GM21381 (cell line): ENCODE measurements around the gene GUCY2D.
"Not testable (repeated sequence)": the region's sequence is repeated elsewhere in the genome, so short reads cannot be mapped to it uniquely, and the experiment has no call there.

Experiments used
- ATAC-seq: cut with Tn5 transposase; IDR thresholded peaks from one replicate; pipeline ENCODE4 v1.9.1; 2021; ENCODE audit warnings: mild to moderate bottlenecking, moderate library complexity; ENCODE audit not compliant: unreplicated experiment

Gene GUCY2D

DNA sequence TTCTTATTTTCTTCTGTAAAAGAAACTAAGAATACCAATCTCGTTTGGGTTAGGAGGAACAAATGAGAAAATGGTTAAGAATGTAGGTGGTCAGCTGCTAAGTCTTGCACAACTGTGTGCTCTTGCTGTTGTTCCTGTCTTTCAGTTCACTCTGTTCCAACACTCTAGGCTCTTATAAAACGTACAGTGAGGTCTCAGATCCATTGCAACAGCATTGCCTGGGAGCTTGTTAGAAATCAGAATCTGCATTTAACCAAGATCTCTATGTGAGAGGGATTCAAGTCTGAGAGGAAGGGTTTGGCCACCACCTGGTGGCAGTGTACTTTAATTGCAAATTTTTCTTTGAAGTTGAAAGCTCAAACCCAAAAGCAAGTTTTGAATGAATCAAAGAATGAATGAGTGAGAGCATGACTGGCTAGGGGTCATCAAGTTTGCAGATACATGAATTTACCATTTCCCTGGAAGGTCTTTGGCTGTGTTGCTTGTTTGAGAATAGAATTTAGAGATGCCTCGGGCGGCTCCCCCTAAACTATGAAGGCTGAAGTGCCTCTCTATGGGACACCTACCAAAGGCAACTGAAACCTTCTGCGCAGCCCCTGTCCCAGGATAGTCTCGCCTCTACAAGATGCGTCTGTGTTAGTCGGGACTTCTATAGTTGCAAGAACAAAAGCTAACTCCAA, 39.0 kb downstream of the GUCY2D start:
- no peak for ATAC-seq

DNA sequence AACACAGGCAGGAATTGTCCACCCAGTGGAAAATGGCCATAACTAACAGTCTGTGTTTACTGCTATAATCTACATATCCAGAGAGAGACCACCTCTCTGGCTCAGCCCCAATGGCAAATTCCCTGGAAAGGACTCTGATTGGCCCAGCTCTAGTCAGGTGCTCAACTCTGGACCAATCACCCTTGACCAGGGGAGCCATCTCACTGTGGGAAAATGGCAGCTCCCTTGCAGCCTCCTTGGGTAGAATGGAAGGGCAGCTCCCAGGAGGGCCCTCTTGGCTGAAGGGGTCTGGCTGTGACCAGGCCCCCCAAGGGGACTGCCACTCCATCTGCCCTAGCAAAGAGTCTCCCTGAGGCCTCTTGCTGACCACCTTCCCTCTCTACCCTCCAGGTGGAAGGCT, 39.6 kb downstream of the GUCY2D start:
- no peak for ATAC-seq

DNA sequence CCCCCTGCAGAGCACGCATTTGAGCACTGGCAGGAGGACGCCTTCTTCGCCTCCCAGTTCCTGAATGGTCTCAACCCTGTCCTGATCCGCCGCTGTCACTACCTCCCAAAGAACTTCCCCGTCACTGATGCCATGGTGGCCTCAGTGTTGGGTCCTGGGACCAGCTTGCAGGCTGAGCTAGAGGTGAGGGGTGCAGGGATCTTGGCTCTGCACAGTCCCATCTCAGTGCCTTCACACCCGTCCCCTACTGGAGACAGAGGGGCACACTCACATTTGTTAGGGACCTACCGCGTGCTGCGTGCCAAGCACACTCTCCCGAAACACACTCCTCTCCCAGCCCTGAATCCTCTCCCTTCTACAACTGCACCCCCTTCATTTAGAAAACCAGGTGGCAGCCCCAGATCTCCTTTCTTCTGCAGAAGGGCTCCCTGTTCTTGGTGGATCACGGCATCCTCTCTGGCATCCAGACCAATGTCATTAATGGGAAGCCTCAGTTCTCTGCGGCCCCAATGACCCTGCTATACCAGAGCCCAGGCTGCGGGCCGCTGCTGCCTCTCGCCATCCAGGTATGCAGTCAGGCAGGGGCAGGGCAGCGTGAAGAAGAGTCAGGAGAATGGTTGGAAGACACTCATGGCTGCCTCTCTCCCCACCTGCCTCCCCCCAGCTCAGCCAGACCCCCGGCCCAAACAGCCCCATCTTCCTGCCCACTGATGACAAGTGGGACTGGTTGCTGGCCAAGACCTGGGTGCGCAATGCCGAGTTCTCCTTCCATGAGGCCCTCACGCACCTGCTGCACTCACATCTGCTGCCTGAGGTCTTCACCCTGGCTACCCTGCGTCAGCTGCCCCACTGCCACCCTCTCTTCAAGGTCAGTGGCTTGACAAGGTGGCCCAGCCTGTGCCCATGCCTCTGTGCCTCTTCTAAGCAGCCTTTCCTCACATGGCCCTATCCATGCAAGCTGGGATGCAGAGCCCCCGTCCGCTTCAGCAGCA, 42.7 kb downstream of the GUCY2D start:
- ATAC-seq = no peak

DNA sequence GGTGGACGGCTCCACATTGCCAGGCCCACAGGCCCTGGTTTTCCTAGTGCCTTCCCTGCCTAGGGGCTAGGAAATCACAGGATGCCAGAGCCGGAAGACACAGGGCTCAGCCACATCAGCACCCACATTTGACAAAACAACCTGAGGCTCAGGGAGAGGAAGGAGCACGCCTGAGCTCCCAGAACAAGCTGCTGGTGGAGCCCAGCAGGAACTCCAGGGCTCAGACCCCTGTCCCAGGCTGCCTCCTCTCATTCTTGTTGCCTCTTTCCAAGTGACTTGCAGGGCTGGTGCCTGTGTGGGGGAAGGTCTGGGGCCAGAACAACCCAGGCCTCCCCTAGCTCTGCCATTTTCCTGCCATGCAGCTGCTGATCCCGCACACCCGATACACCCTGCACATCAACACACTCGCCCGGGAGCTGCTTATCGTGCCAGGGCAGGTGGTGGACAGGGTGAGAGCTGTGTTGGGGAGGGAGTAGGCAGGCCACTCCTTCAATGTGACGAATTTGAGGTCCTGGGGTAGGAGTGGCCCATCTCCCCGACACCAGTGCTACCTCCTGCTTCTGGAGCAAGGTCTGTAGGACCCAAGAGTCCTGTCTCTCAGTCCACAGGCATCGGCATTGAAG, 44.0 kb downstream of the GUCY2D start:
- no peak for ATAC-seq

DNA sequence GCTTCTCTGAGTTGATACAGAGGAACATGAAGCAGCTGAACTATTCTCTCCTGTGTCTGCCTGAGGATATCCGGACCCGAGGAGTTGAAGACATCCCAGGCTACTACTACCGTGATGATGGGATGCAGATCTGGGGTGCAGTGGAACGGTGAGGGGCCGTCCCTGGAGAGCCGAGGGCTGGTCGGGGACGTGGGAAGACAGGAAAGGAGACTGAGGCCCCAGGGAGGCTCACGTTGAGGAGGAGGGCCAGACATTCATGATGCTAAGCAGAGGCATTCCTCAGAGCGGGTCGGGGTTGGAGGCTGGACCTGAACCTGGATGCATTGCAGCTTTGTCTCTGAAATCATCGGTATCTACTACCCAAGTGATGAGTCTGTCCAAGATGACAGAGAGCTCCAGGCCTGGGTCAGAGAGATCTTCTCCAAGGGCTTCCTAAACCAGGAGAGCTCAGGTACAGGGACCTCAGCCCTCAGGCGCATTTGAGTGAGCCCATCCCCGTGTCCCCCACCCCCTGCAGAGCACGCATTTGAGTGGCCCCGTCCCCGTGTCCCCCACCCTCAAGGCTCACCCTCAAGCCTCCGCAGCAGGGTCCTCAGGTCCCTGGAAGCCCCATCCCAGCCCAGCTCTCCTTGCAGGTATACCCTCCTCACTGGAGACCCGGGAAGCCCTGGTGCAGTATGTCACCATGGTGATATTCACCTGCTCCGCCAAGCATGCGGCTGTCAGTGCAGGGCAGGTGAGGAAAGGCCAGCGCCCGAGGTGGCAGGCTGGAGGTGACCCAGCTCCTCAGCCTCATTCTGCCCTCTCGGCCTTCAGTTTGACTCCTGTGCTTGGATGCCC, 44.7 kb downstream of the GUCY2D start:
- no peak for ATAC-seq

DNA sequence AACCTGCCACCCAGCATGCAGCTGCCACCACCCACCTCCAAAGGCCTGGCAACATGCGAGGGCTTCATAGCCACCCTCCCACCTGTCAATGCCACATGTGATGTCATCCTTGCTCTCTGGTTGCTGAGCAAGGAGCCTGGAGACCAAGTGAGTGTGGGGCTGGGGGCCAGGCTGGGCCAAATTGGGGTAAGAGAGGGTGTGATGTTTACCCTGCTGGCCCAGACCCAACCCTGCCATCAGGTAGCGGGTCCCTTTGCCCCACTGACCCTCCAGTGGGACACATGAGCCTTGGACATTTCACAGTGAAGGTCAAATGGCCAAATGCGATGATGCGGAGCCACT, 45.3 kb downstream of the GUCY2D start:
- ATAC-seq = no peak

DNA sequence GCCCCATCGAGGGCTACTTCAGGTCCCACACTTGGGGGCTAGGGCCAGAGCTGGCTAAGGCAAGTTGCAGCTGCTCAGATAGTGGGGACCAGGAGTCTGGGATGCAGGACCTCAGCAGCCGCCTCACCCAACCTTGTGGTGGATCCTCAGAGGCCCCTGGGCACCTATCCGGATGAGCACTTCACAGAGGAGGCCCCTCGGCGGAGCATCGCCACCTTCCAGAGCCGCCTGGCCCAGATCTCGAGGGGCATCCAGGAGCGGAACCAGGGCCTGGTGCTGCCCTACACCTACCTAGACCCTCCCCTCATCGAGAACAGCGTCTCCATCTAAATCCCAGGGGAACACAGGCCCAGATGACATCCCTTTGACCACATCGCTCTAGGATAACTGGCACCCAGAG, 45.8 kb downstream of the GUCY2D start:
- no peak for ATAC-seq

DNA sequence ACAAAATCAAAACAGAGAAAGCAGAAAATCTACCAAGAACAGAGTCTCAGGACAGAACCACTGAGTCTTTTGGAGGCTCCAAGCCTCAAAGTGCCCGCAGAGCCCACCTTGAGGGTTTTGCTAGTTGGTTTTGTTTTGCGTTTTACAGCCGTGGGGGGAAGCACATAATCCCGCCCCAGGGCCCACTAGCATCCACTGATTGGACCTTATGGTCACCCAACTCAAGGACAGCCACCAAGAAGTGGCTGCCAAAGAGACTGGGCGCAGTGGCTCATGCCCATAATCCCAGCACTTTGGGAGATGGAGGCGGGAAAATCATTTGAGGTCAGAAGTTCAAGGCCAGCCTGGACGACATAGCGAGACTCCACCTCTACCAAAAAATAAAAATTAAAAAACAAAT, 46.3 kb downstream of the GUCY2D start:
- no peak for ATAC-seq

DNA sequence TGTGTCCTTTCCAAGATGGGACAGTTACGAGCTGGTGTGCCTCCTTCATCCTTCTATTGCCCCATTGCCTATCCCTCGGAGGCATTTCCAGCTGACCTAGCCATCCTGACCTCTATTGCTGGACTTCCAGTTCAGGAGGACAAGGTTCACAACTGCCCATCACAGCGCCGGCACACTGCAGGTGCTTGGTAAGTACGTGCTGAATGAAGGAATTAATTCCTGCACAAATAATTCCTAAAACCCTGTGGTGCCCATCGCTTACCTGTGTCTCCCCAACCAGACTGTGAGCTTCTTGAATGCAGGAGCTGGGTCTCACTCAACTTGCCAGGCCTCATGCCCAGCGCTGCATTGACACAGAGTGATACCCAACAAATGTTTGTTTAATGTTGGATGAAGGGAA, 49.4 kb downstream of the GUCY2D start:
- ATAC-seq = no peak

DNA sequence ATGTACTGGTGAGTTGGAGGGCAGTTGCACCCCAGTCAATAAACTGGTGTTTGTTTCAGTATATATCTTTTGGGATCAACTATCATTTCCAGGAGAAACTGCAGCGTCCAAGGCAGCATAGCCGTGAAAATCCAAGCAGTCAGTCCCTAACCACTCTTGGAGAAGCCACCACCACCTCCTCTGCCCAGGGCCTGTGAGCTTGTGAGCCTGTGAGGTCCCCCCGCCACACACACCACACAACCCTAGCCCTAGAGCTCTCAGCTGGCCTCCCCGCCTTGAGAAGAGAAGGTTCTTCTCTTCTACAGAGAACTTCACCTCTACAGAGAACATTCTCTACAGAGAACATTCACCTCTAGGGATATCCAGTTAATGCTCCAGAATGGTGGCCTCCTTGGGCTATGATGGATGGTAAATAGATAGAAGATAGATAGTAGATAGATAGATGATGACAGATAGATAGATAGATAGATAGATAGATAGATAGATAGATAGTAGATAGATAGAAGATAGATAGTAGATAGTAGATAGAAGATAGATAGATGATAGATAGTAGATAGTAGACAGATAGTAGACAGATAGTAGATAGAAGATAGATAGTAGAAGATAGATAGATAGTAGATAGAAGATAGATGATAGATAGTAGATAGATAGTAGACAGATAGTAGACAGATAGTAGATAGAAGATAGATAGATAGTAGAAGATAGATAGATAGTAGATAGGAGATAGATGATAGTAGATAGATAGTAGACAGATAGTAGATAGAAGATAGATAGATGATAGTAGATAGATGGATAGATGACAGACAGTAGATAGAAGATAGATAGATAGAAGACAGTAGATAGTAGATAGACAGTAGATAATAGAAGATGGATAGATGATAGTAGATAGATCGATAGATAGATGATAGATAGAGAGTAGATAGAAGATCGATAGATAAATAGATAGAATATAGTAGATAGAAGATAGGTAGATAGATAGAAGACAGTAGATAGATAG, 50.1 kb downstream of the GUCY2D start:
- no peak for ATAC-seq

DNA sequence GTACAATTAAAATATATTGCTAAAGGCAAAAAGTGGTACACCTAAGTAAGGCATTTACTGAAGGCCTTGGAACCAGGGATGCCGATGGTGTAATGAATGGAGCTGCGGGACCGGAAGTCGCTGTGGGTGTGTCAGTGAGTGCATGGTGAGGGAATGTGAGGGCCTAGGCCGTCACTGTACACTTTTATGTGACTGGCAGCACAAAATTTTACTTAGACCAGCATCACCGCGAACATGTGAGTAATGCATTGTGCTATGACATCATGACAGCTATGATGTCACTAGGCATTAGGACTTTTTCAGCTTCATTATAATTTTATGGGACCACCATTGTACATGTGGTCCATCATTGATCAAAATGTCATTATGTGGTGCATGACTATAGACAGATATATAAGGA, 51.2 kb downstream of the GUCY2D start:
- ATAC-seq = no peak

DNA sequence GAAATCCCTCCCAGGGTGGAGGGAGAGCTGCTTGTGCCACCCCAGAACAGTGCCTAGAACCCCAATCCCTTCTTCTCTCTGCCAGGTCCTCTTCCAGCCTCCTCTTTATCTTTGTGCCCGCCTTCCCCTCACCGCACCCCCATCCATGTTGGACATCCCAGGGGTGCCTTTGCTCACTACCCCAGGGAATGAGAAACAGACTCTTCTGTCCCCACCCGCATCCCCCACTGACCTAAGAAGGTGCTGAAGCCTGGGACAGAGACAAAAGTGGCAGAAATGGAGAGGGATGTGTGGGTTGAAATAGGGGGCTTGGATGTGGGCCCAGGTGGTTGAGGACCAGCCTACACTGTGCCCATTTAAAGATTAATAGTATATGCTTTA, 53.4 kb downstream of the GUCY2D start:
- no peak for ATAC-seq

DNA sequence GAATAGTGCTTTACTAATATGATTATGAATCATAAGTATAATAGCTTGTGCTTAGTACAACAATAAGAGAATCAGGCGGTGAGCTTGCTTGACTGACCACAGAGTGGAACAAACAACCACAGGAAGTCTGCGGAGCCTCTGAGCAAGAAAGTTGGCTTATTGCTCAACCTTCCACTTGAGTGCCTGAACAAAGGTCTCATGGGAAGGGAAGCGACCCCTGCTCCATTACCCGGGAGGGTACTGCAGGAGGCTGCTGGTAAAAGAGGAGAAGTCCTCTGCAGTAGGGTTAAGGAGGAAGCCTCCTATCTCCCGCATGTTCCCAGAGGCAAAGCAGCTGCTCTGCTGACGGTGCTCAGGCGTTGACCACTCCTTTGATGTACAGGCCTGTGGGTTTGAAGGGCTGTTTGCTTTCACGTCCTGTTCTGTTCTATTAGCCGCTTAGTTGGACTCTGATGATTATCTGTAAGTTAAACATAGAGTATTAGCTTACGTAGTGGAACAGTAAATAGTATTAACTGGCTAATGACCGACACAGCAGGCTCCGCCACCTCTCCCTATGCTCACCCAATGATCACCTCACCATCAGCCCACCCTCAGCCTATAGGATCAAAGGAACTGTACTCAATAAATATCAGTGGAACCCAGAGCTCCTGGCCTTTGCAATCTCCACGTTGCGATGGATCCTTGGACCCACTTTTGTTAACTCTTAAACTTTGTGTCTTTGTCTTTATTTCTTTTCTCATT, 54.0 kb downstream of the GUCY2D start:
- ATAC-seq = peak; percentile 54

DNA sequence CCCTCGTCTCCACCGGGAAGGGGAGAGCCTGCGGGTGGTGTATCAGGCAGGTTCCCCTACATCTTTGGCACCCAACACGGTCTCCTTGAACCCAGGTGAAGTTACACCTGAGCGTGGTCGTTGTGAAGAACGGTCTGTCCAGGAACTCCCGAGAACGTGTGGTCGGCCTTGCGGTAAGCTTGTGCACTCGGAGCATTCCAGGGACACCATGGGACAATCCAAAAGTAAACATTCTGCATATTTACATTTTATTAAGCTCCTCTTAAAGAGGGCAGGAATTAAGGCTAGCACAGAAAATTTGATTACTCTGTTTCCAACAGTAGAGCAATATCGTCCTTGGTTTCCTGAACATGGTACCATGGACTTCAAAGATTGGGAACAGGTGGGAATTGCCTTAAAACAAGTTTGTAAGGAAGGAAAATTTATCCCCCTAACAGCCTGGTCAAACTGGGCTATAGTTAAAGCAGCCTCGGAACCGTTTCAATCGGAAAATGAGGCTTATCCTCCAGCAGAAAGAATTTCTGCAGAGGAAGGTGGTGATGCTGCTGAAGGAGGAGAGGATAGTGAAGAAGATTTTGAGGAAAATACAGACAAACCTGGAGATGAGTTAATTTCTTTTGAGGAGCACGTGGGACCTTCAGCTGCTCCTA, 54.7 kb downstream of the GUCY2D start:
- ATAC-seq = no peak

DNA sequence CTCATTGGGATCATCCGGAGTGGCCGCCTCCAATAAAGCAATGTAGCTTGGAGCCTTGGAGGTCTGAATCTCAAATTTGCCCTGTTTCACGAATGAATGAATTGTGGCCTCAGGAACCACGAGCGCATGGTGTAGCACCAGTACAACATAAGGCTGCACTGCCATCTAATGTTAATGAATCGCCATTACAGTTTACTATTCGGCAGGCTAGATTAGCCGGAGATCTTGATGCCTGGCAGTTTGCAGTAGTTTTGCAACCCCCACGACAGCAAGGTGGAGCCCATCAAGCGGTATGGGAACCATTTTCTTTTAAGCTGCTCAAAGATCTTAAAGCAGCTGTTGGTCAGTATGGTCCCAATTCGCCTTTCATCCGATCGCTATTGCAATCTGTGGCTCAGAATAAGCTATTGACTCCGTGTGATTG, 55.3 kb downstream of the GUCY2D start:
- no peak for ATAC-seq

DNA sequence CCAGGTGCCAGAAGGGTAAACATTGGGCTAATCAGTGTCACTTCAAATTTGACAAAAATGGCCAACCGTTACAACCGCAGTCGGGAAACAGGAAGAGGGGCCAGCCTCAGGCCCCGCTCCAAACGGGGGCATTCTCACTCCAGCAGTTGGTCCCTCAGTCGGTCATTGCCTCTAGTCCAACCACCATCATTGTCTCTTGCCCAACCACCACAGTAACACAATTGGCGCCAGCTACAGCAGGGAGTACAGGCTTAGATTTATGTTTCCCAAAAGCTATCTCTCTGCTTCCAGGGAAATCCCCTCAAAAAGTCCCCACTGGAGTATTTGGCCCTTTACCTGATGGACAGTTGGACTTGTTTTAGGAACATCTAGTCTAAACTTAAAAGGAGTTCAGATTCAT, 56.7 kb downstream of the GUCY2D start:
- ATAC-seq = no peak

DNA sequence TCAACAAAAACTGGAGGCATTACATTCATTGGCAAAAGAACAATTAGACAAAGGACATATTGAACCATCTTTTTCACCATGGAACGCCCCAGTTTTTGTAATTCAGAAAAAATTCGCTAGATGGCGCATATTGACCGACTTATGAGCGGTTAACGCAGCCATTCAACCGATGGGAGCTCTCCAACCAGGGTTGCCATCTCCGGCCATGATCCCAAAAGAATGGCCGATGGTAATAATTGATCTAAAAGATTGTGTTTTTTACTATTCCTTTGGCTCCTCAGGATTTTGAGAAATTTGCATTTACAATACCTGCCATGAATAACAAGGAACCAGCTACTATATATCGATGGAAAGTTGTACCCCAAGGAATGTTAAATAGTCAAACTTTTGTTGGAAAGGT, 57.9 kb downstream of the GUCY2D start:
- ATAC-seq = no peak

DNA sequence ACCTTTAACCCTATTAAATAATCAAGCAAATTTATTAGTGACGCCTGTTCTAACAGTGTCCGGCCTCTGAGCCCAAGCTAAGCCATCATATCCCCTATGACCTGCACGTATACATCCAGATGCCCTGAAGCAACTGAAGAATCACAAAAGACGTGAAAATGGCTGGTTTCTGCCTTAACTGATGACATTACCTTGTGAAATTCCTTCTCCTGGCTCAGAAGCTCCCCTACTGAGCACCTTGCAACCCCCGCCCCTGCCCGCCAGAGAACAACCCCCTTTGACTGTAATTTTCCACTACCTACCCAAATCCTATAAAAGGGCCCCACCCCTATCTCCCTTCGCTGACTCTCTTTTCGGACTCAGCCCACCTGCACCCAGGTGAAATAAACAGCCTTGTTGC, 59.4 kb downstream of the GUCY2D start:
- not testable (repeated sequence) for ATAC-seq

DNA sequence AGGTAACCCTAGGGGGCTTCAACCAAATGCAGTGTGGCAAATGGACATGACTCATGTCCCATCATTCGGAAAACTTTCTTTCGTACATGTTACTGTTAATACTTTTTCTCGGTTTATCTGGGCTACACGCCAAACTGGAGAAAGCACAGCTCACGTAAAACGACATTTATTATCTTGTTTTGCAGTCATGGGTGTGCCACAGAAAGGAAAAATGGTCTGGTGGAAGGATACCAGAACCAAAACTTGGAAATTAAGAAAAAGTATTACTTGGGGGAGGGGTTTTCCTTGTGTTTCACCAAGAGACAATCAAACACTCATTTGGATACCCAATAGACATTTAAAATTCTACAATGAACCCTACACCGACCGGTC, 60.0 kb downstream of the GUCY2D start:
- no peak for ATAC-seq
